ENCODE measurements around the gene IFI30. TPM values are rescaled to one million over a fixed set of nuclear protein-coding genes. Genes with fewer than 3 reads are reported as not detected.

Gene IFI30
- total and polyA plus RNA-seq, 2 donors (not counting 3 experiments of a cell fraction or from before 2014, with no cell fraction given): 1.1 to 1.6 TPM

GRCh38 chr19:18157465-18158063 lies 16.0 kb upstream of the IFI30 start:
- POLR2A ChIA-PET: interaction anchor here (0.6 kb wide), 1 partner anchor 12 kb away, joined by 3 read pairs; no protein-coding TSS in a partner anchor
- H3K27ac ChIP-seq (ENCODE audit: insufficient read depth, low read depth, low read length): no peak overlapping the region

More at GRCh38 chr19:18157465-18158063, 16.0 kb upstream of the IFI30 start:
- CTCF ChIA-PET: interaction anchor here (1.2 to 1.3 kb wide), 3 partner anchors 11 to 171 kb away, joined by 3 to 7 read pairs (median 4); no protein-coding TSS in a partner anchor
- Histone ChIP-seq H2AFZ (ENCODE audit: low read depth, low read length) (no peak overlapping the region), H3K36me3 (ENCODE audit: control insufficient read depth in 2 of 2, extremely low read depth in 1 of 2, insufficient read depth in 2 of 2, low read length in 2 of 2) (peaks cover 0 to 16% of the 10 kb centered on the region in 2 experiments), H3K4me1 (ENCODE audit: control insufficient read depth, extremely low read depth, insufficient read depth, low read length) (peaks cover 23% of the 10 kb centered on the region), H3K79me2 (ENCODE audit: control insufficient read depth, insufficient read depth, low read length) (peaks cover 11% of the 10 kb centered on the region), H3K4me2 (ENCODE audit: insufficient read depth, low read length) (no peak overlapping the region), H3K27me3 (ENCODE audit: control insufficient read depth in 2 of 2, insufficient read depth in 2 of 2, low read length in 2 of 2) (no peaks in the 10 kb centered on the region), H3K4me3 (replicated peaks in 1 of 3; ENCODE audit: insufficient read depth in 1 of 3, low read depth in 1 of 3, low read length in 3 of 3) (no peak overlapping the region), H3K9me3 (replicated peaks; ENCODE audit: control insufficient read depth, insufficient read depth, low read length) (no peaks in the 10 kb centered on the region), H3K9ac (replicated peaks; ENCODE audit: extremely low read depth, insufficient read depth, low read length) (no peak overlapping the region), H4K20me1 (replicated peaks; ENCODE audit: control insufficient read depth, extremely low read depth, insufficient read depth, low read length) (no peaks in the 10 kb centered on the region), H3K9me1 (replicated peaks; ENCODE audit: control insufficient read depth, extremely low read depth, insufficient read depth, low read length) (no peaks in the 10 kb centered on the region)
- dilution Hi-C loops (cut with MboI; ENCODE audit: extremely low pct_ligation_motif_present, low sequenced_read_pairs) (no loop called here), intact Hi-C loops (cut with micrococcal nuclease) (no loop called here)
- no peak for TF ChIP-seq GATA2 (IDR thresholded peaks at IDR 0.05; ENCODE audit: insufficient read depth, insufficient read length, low read depth, low read length)
- TF ChIP-seq, protein P1, sequence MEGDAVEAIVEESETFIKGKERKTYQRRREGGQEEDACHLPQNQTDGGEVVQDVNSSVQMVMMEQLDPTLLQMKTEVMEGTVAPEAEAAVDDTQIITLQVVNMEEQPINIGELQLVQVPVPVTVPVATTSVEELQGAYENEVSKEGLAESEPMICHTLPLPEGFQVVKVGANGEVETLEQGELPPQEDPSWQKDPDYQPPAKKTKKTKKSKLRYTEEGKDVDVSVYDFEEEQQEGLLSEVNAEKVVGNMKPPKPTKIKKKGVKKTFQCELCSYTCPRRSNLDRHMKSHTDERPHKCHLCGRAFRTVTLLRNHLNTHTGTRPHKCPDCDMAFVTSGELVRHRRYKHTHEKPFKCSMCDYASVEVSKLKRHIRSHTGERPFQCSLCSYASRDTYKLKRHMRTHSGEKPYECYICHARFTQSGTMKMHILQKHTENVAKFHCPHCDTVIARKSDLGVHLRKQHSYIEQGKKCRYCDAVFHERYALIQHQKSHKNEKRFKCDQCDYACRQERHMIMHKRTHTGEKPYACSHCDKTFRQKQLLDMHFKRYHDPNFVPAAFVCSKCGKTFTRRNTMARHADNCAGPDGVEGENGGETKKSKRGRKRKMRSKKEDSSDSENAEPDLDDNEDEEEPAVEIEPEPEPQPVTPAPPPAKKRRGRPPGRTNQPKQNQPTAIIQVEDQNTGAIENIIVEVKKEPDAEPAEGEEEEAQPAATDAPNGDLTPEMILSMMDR (IDR thresholded peaks at IDR 0.05; ENCODE audit: extremely low read depth in 1 of 2, insufficient read depth in 1 of 2, low read depth in 1 of 2, low read length in 2 of 2): no peak
- TF ChIP-seq, protein P2, sequence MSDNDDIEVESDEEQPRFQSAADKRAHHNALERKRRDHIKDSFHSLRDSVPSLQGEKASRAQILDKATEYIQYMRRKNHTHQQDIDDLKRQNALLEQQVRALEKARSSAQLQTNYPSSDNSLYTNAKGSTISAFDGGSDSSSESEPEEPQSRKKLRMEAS (IDR thresholded peaks at IDR 0.05; ENCODE audit: insufficient read depth, insufficient read length): no peak
- no peak for TF ChIP-seq MYC (IDR thresholded peaks at IDR 0.05; ENCODE audit: low read depth, low read length)
- TF ChIP-seq FOS (IDR thresholded peaks at IDR 0.05; ENCODE audit: borderline replicate concordance, insufficient read depth, low read length): no peak
- no peak for TF ChIP-seq EZH2 (IDR thresholded peaks at IDR 0.05; ENCODE audit: borderline replicate concordance, low read depth, low read length, severe bottlenecking)
- no peak for TF ChIP-seq JUN (IDR thresholded peaks at IDR 0.05; ENCODE audit: borderline replicate concordance, insufficient read depth, insufficient read length, low read depth)
- TF ChIP-seq POLR2AphosphoS5 (IDR thresholded peaks at IDR 0.05; ENCODE audit: insufficient read depth, low read depth, low read length): no peak
- DNase-seq (ENCODE audit: low read depth, low spot score) (no peak), FAIRE-seq (no peak)
- no TSS peak for BruUV-seq (replicated peaks)

Data from endothelial cell of umbilical vein (primary cell).